HCT116 (cell line): ENCODE data around the gene BEGAIN. TPM values are rescaled to one million over a fixed set of nuclear protein-coding genes. Genes with fewer than 3 reads are reported as not detected.

ENCODE experiments used
- ATAC-seq: fragments of 200-7000 bp; cut with Tn5 transposase; 2 replicates; pipeline ENCODE4 v1.9.1; 2020; ENCODE audit warnings: mild to moderate bottlenecking, moderate library complexity
- BruUV-seq: library from RNA; stranded (reverse); fragments of 400-500 nt; replicated peaks from 2 replicates; lab custom pipeline; 2021; lab: Mats Ljungman, UMichigan
- CTCF ChIA-PET: fragments of 300-600 bp; sonication (Branson Sonifier 250); formaldehyde crosslinking; loops from one replicate; lab custom pipeline; 2021; ENCODE audit warnings: antibody characterized with exemption; lab: Charles Lee
- POLR2A ChIA-PET: fragments of 300-600, 350-600 bp; sonication (Branson Sonifier 250); formaldehyde crosslinking; loops from one replicate; lab custom pipeline; 2021; ENCODE audit warnings: antibody characterized with exemption; lab: Charles Lee
- RAD21 ChIA-PET, 2 experiments: fragments of 300-600 bp; sonication (Branson Sonifier 250); formaldehyde crosslinking; loops; one replicate each; lab custom pipeline; 2023; ENCODE audit warnings: low total read pairs in 2 of 2; ENCODE audit not compliant: uncharacterized antibody in 2 of 2, unreplicated experiment in 2 of 2, low non-redundant PET in 1 of 2; lab: Charles Lee
- DNase-seq: peaks from one replicate; pipeline ENCODE4 v3.0.0-alpha.2; 2010; ENCODE audit warnings: low read depth, low spot score
- H2AFZ ChIP-seq: fragments of 200-600 bp; shearing (Covaris generic), sonication (generic); 2 replicates; pipeline ENCODE4 v1.6.1; 2017; ENCODE audit warnings: low read depth, mixed run types, mixed read lengths, antibody characterized with exemption, low read length; ENCODE audit not compliant: poor library complexity, severe bottlenecking
- H3K27ac ChIP-seq: 2 replicates; pipeline ENCODE4 v1.5.1; 2012; ENCODE audit warnings: low read depth, low read length
- H3K27me3 ChIP-seq: fragments of 200-600 bp; sonication (generic); 2 replicates; pipeline ENCODE4 v1.6.1; 2016; ENCODE audit warnings: mixed run types, low read length, mixed read lengths; ENCODE audit not compliant: insufficient read depth
- H3K36me3 ChIP-seq, 2 experiments: fragments of 200-500 bp in 1 of 2; fragments of 200-600 bp in 1 of 2; sonication (Bioruptor generic) in 1 of 2; sonication (generic) in 1 of 2; 2 replicates each; pipeline versions ENCODE4 v1.5.1 to v1.6.1; 2014 to 2016; ENCODE audit warnings: low read length in 2 of 2, inconsistent platforms in 1 of 2, mixed read lengths in 1 of 2, mixed run types in 1 of 2; ENCODE audit not compliant: insufficient read depth in 2 of 2, control insufficient read depth in 1 of 2
- H3K4me1 ChIP-seq, 2 experiments: fragments of 200-600 bp in 1 of 2; sonication (generic) in 1 of 2; 2 replicates each; pipeline versions ENCODE4 v1.5.1 to v1.6.1; 2012 to 2017; ENCODE audit warnings: low read length in 2 of 2, inconsistent platforms in 1 of 2, mild to moderate bottlenecking in 1 of 2, mixed read lengths in 1 of 2, mixed run types in 1 of 2, moderate library complexity in 1 of 2; ENCODE audit not compliant: insufficient read depth in 2 of 2, control insufficient read depth in 1 of 2
- H3K4me2 ChIP-seq: fragments of 200-600 bp; sonication (generic); 2 replicates; pipeline ENCODE4 v1.6.1; 2017; ENCODE audit warnings: mixed run types, low read length, mixed read lengths
- H3K4me3 ChIP-seq, 2 experiments: fragments of 200-600 bp in 1 of 2; sonication (generic) in 1 of 2; replicated peaks in 1 of 2; 2 replicates each; pipeline ENCODE4 v1.5.1; 2011 to 2016; ENCODE audit warnings: low read length in 2 of 2, control low read depth in 1 of 2, low read depth in 1 of 2, mild to moderate bottlenecking in 1 of 2, mixed read lengths in 1 of 2, mixed run types in 1 of 2
- H3K79me2 ChIP-seq: fragments of 200-600 bp; sonication (generic); 2 replicates; pipeline ENCODE4 v1.6.1; 2017; ENCODE audit warnings: mild to moderate bottlenecking, mixed run types, low read length, moderate library complexity, mixed read lengths; ENCODE audit not compliant: insufficient read depth
- H3K9ac ChIP-seq: fragments of 200-600 bp; sonication (generic); 2 replicates; pipeline ENCODE4 v1.6.1; 2016; ENCODE audit warnings: low read length, mixed read lengths
- H3K9me2 ChIP-seq: fragments of 200-600 bp; sonication (generic), shearing (Covaris generic); 2 replicates; pipeline ENCODE4 v1.6.1; 2017; ENCODE audit warnings: mixed run types, mild to moderate bottlenecking, moderate library complexity; ENCODE audit not compliant: insufficient read depth
- H3K9me3 ChIP-seq, 2 experiments: fragments of 200-500 bp in 1 of 2; fragments of 200-600 bp in 1 of 2; sonication (Bioruptor generic) in 1 of 2; sonication (generic) in 1 of 2; 2 replicates each; pipeline ENCODE4 v1.6.1; 2014 to 2017; ENCODE audit warnings: low read length in 2 of 2, mixed read lengths in 2 of 2, inconsistent platforms in 1 of 2, low read depth in 1 of 2, mild to moderate bottlenecking in 1 of 2, mixed run types in 1 of 2, moderate library complexity in 1 of 2; ENCODE audit not compliant: control insufficient read depth in 1 of 2, insufficient read depth in 1 of 2
- H4K20me1 ChIP-seq: fragments of 200-600 bp; sonication (generic), shearing (Covaris generic); 2 replicates; pipeline ENCODE4 v1.6.1; 2017; ENCODE audit warnings: mixed run types, mild to moderate bottlenecking, moderate library complexity; ENCODE audit not compliant: insufficient read depth
- CEBPB ChIP-seq: IDR thresholded peaks from 2 replicates; pipeline ENCODE4 v1.6.1; 2012; ENCODE audit warnings: low read depth
- CTCF ChIP-seq, 3 experiments: fragments of 200-600 bp in 1 of 3; sonication (generic) in 1 of 3; IDR thresholded peaks in 2 of 3; conservative IDR thresholded peaks in 1 of 3; 2 replicates each; pipeline ENCODE4 v1.5.1; 2012 to 2017; ENCODE audit warnings: low read depth in 2 of 3, low read length in 2 of 3, antibody characterized with exemption in 1 of 3, borderline replicate concordance in 1 of 3, control low read depth in 1 of 3, mild to moderate bottlenecking in 1 of 3, mixed read lengths in 1 of 3, mixed run types in 1 of 3, moderate library complexity in 1 of 3; ENCODE audit not compliant: insufficient read depth in 1 of 3
- EGR1 ChIP-seq: IDR thresholded peaks from 2 replicates; pipeline ENCODE4 v1.6.1; 2012; ENCODE audit warnings: low read depth
- JUND ChIP-seq: IDR thresholded peaks from 2 replicates; pipeline ENCODE4 v1.6.1; 2012
- MAX ChIP-seq: IDR thresholded peaks from 2 replicates; pipeline ENCODE4 v1.6.1; 2012
- SIN3A ChIP-seq: IDR thresholded peaks from 2 replicates; pipeline ENCODE4 v1.6.1; 2012; ENCODE audit warnings: low read depth
- ZBTB33 ChIP-seq: IDR thresholded peaks from 2 replicates; pipeline ENCODE4 v1.6.1; 2011; ENCODE audit warnings: mild to moderate bottlenecking, low read length, moderate library complexity; ENCODE audit not compliant: insufficient replicate concordance; ENCODE audit errors: extremely low read depth
- intact Hi-C: fragments of 100-400 bp; cut with micrococcal nuclease; formaldehyde crosslinking; loops from 2 replicates; pipeline ENCODE4 v1.10.0; 2022
- total RNA-seq: library from RNA; stranded (reverse); gene quantifications from one replicate; pipeline ENCODE4 v1.2.1, GENCODE V29; 2021; ENCODE audit not compliant: unreplicated experiment

The BEGAIN gene
- total RNA-seq, 1 experiment from 2014 or later = 8.5 TPM

GRCh38 chr14:100633406-100633805 lies 46.2 kb upstream of the BEGAIN start:
- intact Hi-C loops = no loop called here
- H3K27me3 ChIP-seq = peaks cover 3% of the 10 kb centered on the region; the same call in 1 of the 2 replicates
- no peak overlapping the region for H3K27ac ChIP-seq
- no peak for ATAC-seq
- POLR2A ChIA-PET = no interaction called here
- no peak overlapping the region for H3K4me2 ChIP-seq
- H2AFZ ChIP-seq = no peak overlapping the region
- H3K79me2 ChIP-seq = no peaks in the 10 kb centered on the region
- no peaks in the 10 kb centered on the region for H3K4me1 ChIP-seq
- CTCF ChIA-PET = interaction anchor here (0.9 to 1.2 kb wide), 2 partner anchors 12 kb away, joined by 3 to 8 read pairs; no protein-coding TSS in a partner anchor
- no peak overlapping the region for H3K9ac ChIP-seq
- H3K9me3 ChIP-seq = no peaks in the 10 kb centered on the region
- no TSS peak for BruUV-seq
- H4K20me1 ChIP-seq = no peaks in the 10 kb centered on the region
- H3K36me3 ChIP-seq = no peaks in the 10 kb centered on the region
- no peaks in the 10 kb centered on the region for H3K9me2 ChIP-seq
- TF ChIP-seq JUND (no peak), EGR1 (no peak), MAX (no peak), CTCF (IDR thresholded peaks at IDR 0.05 in 2 of 3, conservative IDR thresholded peaks at IDR 0.05 in 1 of 3; ENCODE audit: borderline replicate concordance in 1 of 3, insufficient read depth in 1 of 3, low read depth in 2 of 3, low read length in 2 of 3) (no peak), CEBPB (no peak), ZBTB33 (no peak), SIN3A (no peak)
- H3K4me3 ChIP-seq = no peak overlapping the region
- RAD21 ChIA-PET = no interaction called here
- DNase-seq = no peak
